MV-4-11 (cell line): ENCODE results near the gene IFIT5.
A peak's percentile ranks its signal among the peaks of the same experiment; 100 is the strongest.
"Not testable (repeated sequence)": the region's sequence is repeated elsewhere in the genome, so short reads cannot be mapped to it uniquely, and the experiment has no call there.

Experiments used
- DNase-seq: peaks from one replicate; lab custom pipeline; 2025; lab: John Stamatoyannopoulos, UW

The IFIT5 gene, protein sequence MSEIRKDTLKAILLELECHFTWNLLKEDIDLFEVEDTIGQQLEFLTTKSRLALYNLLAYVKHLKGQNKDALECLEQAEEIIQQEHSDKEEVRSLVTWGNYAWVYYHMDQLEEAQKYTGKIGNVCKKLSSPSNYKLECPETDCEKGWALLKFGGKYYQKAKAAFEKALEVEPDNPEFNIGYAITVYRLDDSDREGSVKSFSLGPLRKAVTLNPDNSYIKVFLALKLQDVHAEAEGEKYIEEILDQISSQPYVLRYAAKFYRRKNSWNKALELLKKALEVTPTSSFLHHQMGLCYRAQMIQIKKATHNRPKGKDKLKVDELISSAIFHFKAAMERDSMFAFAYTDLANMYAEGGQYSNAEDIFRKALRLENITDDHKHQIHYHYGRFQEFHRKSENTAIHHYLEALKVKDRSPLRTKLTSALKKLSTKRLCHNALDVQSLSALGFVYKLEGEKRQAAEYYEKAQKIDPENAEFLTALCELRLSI

DNA sequence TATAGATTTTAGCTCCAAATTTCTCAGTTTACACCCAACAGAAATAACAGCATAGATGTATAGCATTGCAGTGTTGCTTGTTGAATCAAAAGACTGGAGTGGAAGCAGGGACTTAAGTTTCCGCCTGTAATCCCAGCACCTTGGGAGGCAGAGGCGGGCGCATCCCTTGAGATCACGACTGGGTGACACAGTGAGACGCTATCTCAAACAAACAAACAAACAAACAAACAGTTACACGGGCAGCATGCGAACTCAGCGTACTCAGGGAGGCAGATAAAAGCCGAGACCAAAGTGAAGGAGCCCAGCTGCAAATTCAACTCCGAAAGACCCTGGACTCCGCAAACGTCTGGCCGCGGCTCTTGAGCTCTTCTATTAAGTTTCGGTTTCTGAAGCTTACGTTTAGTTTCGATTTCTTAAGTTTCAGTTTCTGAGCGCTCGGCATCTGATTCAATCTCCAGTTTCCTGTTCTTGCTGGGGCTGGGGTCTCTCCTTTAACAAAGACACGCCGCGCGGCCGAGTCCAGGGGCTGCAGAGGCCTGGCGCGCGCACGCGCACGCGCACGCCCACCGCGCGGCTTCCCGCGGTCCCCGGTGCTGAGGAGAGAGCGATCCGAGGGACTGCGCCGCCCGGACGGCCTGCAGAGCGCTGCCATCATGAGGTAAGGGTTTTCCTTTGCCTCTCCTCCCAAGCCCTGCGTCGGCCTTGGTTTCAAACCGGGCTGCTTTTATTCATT lies at the start of gene IFIT5:
IFIT5 (plus strand) TSS at position 423 of the 733 bp plus-strand sequence; CDS start at position 654, 231 bp downstream.
- DNase-seq: peak; percentile 46

DNA sequence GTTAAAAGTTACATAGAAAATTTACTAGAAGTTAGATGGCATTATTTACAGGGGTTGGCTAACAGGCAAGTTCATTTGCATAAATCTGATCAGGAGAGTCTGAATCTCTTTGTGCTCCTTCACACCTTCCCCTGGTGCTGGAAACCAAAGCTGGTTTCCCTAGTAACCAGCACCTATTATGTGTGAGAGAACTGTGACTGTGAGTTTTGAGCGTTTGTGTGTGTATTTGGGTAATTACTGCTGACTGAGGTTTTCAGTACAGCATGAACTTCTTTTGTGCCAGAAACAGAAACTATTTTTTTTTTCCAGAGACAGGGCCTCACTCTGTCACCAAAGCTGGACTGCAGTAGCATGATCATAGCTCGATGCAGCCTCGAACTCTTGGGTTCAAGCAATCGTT lies 46.8 kb upstream of the IFIT5 start:
- DNase-seq: no peak

DNA sequence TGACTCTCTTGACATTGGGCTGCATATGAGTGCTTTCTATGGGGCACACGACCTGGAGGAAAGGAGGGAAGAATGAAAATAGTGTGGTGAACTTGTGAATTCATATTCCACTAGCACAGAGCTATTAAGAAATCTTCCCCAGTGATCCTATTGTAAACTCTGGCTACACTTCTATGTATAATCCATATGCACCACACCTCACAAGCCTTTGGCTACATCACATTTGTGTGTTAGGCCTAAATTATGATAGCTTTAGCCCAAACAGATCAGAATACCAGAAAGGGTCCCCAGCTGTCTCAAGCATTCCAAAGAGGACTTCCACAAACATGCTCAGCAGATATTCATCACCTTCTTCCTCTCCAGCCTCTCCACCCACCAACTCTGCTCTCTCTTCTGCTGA lies 46.2 kb upstream of the IFIT5 start:
- DNase-seq: no peak

DNA sequence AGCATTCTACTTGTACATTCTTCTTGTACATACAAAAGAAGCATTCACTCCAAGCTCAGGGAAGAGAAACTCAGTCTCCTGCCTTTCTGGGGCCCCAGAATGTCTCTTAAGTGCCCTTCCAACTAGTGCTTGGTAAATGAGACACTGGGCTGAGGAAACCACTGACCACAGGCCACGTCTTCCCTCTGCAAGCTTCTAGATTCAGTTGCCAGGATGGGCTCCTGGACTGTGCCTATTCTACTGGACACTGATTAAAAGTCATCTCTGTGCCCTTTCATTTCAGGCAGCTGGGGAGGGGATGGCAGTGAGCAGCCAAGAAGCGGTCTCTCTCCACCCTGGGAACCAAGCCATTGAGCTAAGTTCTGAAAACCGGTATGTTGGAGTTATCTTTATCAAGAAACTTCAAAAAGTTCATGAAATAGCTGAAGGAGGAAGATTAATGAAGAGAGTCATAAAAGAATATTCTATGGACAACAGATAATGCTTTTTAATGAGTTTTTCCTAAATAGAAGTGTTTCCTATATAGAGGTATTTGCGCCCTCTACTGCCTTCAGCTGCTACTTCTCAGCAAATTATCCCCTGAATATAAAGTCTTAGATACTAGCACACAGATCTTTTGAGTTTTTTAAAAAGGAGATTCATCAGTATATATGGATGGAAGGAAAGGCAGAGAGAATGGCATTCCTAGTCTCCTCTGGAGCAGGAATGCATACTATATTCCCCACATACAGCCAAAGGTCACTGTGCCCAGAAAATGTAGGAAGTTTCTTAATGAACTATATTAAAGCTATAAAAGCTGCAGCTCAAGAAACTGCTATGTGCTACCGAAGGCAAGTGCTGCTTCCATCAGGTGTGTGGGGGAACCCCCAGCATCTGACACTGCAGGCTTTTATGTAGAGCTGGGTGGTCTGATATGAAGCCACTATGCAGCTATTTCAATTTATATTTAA lies 44.9 kb upstream of the IFIT5 start:
- DNase-seq: peak; percentile 59

DNA sequence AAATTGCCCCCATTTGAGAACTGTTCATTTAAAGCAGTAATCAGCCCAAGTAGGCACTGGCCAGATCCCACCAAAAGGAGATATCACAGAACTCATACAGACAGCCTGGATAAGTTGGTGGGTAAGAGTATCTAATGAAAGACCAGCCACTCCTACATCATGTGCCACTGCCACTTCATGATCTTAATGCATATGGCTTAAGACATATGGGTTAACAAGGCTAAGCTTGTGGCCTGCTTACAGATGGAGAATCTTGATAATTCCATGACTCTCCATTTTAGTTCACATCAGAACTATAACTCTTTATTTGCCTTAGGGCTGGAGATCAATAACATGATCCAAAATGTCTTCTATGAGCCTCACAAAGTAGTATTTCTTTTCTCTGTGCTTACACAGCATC lies 43.3 kb upstream of the IFIT5 start:
- no peak for DNase-seq

DNA sequence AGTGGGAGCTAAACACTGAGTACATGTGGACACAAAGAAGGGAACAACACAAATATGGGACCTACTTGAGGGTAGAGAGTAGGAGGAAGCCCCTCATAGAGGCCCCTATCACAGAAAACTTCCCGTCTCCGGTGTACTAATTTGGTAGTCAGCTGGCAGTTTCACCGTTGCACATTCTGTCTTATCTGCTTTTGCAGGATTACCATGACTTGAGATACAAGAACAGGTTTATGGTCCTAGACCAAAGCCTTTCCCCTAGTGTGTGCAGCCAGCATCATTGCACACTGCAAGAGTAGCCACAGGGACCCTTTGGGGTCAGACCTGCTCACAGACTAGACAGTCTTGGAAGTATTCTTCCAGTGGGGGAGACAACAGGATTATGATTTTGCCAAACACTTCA lies 42.4 kb upstream of the IFIT5 start:
- no peak for DNase-seq

DNA sequence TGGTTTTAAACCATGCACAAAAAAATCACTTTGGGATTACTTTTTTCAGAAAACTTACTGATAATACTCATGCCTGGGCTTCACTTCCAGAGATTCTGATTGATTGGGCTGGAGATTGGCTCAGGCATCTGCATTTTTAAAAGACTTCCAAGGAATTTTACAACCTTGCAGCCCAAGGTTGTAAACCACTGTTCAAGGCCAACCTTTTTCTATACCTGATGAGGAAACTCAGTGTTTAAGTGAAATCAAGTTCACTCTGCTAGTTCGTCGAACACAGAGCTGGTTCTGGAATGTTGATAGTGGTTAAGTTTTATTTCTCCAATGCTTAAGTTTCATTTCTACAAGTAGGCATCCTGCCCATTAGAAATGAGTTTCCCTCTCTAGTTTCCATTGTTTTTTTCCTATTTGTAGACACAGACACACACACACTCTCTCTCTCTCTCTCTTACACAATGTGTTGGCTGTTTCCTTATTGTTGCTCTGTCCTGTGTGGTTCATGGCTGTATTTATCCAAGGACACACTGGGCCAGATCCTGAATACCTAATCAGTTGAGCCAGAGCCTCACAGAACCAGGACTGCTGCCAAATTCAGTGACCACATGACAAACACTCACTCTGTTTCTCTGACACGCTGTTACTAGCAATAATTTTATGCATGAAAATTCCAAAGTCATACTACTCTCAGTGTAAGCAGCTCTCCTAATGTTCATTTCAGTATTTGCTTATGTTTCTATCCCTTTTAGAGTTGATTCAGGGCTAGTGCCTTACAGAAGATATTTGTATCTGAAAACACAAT lies 40.3 kb upstream of the IFIT5 start:
- DNase-seq: peak; percentile 32

DNA sequence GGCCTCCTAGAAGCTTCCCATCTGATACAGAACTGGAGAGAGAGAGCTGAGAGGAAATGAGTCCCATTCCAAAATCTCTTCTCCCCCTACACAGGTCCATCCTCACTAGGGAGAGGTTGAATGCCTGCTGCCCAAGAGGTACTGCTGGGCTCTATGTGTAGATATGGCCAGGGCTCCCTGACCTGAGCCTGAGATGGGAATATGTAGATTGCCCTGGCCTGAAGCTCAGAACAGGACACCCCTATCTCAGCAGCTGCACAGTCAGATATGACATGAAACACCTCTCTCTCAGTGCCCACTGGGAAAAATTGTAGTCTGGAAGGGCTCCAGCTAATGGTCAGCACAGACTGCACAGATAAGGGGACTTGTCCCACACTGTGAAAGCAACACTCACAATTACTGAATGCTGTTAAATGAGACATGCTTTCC lies 39.6 kb upstream of the IFIT5 start:
- no peak for DNase-seq

DNA sequence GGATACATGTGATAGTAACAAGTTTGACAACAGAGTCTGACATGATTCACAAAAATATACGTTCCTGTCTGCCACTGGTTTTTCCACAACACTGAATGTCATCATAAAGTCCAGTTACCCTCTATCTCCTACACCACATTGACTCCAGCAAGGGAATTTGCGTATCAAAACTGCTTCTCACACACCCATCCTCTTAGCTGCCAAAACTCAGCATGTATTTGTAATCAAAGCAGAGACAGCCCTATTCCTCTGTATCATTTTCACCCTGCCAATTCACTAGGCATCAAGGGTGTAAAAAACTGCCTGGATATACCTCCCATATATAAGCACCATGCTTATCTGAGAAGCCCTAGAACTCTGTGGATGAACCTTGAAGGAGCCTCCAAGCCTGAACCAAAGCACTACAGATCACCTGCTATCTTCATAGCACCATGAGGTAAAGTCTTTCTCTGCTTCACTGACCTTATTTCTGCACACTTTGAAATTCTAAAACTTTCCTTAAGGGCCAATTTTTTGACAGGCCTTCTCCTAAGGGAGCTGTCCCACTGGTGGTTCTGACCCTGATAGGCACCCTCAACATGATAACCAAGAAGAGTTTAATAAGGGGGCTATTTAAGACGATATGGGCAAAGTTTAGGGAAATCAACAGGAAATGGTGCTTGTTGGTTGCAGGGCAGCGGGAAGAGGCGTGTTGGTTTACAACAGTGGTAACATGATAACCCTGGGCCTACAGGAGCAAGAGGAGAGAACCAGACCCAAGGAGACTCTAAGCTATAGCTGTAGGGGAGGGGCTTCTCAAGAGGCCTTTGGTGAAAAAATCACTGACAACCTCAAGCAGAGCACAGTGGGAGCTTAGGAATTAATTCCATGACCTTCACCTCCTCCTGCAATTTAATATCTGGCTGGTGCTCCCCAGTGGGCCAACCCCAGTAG lies 36.4 kb upstream of the IFIT5 start, which contains the start of gene IFIT1B:
IFIT1B (plus strand) TSS at position 352 of the 933 bp plus-strand sequence; CDS start at position 432, 80 bp downstream.
- no peak for DNase-seq

DNA sequence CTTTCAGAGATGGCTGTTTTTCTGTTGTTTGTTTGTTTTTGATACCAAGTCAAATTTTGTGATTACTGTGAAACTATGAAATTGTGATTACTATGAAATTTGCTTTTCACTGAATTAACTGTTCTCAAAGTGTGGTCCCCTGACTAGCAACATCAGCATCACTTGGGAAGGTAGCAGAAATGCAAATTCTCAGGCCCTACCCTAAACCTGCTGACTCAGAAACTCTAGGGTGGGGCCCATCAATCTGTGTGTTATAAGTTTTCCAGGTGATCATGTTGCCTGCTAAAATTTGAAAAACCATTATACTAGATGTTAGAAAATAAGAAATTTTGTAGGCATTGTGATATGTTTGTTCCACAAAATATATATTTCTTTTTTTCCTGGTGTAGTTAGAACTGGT lies 35.3 kb upstream of the IFIT5 start:
- DNase-seq: no peak

DNA sequence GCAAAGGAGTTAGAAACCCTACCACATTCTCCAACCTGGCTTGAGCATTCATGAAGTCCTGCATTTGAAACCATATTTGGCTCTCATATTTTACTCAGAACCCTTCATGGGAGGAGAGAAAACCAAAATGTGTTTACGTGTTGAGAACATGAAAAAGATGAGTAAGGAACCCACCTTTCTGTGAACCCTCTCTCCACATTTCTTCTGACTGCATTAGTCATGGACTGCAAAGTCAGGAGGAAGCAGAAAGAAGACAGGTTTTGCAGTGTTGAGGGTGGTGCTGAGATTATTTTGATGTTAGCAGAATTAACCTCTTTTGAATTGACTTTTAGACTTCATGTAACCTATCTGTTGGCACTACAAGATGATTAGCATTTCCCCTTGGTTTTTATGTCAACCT lies 31.6 kb upstream of the IFIT5 start:
- no peak for DNase-seq

DNA sequence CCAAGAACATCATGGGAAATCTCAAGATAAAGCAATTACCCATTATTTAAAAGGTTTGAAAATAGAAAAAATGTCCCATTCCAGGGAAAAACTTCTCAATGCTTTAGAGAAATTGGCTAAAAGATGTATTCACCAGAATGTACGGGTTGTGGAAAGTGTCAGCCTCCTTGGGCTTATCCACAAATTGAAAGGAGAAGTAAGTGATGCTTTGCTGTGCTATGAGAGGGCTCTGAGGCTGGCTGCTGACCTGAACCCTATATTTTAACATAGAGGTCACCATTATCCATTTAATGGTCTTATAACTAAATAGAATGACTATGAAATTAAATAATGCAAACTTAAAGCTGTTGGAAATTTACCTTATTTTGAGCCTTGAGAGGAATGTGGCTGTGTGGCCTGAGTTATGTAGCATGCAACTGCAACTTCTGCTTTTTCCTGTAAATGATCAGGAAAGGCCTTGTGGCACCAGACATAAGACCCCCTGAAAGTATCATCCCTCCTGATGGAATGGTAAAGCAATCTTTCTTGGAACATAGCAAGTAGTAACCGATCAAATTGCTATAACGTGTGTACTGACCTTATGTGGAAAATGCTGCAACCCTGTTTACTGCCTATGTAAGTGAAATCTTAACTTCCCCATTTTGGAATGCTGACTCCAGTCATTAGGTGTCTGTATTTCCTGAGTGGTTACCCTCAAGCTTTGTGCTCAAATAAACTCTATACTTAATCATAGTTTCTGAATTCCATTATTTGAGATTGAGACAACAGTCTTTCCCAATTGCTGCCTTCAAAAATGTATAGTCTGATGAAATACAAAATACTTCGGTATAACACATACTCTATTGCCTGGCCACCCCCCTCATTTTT lies 29.7 kb upstream of the IFIT5 start:
- DNase-seq: peak; percentile 91

DNA sequence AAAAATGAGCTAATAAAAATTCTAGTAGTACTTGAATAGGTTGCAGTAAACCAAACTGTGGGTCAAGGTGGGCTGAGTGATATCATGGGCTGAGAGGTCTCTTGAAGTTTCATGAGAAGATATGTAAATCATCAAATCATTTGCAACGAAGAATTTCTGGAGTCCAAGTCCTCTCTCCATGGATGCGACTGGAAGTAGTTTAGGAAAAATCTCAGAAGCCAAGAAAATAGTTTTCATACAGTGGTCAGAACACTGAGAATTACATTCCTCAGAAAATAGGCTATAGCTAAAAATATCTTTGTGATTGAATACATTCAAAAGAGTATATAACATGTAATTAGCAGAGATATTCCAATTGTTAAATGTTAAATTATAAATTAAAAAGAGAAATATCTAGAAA lies 25.6 kb upstream of the IFIT5 start:
- no peak for DNase-seq

DNA sequence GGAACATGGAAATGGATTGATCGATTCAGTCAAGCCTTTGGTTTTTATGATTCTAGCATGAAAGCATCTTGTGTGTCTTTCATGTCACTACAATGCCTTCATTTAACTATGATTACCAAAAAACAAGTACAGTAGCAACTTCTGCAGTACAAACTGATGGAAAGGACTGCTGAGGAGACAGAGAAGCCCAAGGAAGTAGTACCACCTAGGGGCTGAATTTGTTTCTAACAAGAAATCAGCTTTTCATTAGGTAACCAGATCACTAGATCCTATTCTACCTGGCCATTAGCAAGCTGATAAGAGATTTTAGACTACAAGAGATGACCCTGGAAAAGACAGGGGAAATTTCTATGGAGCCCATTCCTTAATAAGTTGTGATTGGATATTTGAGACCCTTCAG lies 25.1 kb upstream of the IFIT5 start:
- DNase-seq: no peak

DNA sequence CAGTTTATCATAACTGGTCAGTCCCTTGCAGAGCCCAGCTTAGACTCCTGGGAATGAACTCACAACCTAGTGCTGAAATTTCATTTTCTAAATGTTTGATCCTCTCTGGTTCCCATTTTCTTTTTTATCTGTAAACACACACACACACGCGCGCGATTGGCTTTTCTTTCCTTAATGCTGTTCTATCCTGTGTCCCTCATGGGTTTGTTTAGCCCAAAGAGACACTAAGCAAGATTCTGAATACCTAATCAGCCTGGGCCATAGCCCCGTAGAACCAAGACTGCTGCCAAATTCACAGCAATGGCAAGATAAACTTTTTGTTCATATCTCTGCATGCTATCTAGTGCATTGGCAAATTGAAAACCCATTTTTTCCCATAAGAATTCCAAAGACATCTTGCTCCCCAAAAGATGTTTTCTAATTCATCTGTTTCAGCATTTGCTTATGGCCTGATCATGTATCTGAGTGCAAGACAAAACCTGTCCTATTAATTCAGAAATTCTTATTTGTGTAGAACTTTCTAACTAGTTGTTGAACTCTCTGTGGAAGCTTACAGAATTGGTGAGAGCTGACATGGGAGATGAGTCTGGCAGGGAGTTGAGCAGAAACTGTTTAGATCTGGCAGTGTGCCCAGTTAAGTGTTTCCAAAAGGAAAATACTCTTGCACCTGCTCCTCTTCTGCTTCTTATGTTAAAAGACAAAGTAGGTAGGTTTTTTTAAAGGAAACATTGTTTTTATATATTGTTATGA lies 23.7 kb upstream of the IFIT5 start:
- DNase-seq: no peak

DNA sequence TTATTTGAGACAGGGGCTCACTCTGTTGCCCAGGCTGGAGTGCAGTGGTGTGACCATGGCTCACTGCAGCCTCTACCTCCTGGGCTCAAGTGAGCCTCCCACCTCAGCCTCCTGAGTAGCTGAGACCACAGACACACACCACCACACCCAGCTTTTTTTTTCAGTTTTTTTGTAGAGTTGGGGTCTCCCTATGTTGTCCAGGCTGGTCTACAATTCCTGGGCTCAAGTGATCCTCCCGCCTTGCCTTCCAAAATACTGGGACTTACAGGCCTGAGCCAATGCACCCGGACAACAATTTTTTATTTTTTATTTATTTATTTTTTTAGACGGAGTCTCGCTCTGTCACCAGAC lies 23.2 kb upstream of the IFIT5 start:
- not testable (repeated sequence) for DNase-seq

DNA sequence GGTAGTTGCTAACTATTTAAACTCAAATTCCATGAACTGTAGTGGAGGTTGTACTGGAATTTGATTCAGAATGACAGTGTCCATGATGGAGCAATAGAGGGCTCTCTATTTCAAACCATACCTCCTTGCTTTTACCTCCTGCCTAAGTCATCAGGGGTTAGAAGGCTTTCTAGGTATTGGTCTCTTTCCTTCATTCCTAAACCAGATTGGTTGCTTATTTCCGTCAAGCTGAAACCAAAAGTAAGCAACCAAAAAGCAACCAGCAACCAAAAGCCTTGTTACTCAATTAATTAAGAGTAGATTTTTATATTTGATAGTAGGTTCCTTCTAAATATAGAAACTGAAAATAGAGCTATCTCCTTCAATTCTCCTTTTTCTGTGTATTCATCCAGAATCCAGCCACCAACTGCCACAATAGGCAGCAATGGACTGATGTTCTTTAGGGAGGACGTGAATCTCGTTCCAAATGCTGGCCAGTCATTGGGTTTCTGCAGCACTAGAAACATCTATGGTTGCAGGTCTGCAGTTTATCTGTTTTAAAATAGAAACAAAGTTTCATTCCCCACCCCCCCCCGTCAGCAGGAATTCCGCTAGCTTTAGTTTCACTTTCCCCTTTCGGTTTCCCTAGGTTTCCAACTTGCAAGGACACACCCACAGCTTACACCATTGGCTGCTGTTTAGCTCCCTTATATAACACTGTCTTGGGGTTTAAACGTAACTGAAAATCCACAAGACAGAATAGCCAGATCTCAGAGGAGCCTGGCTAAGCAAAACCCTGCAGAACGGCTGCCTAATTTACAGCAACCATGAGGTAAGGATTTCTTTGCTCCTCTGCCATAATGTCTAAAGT lies 22.2 kb upstream of the IFIT5 start, which contains the start of gene IFIT1:
IFIT1 (plus strand) TSS at position 717 of the 850 bp plus-strand sequence; CDS start at position 807, 90 bp downstream.
- DNase-seq: peak; percentile 63
